H1 (cell line): ENCODE results near the gene CYP2E1. TPM values are rescaled to one million over a fixed set of nuclear protein-coding genes. Genes with fewer than 3 reads are reported as not detected.

Experiments used
- BCL11A ChIP-seq, 2 experiments: IDR thresholded peaks; one replicate each; pipeline ENCODE4 v1.6.1; 2011; ENCODE audit warnings: low read depth in 2 of 2, low read length in 2 of 2, mild to moderate bottlenecking in 2 of 2
- RFX5 ChIP-seq: IDR thresholded peaks from 2 replicates; pipeline ENCODE4 v1.6.1; 2011; ENCODE audit warnings: low read depth, low read length, improper control_type of control experiment, borderline replicate concordance
- polyA plus RNA-seq, 7 experiments: library from polyadenylated mRNA; depleted of rRNA in 3 of 7; stranded (reverse) in 5 of 7; unstranded in 2 of 7; fragments of >200 nt in 5 of 7; fragments of 200-250 nt in 2 of 7; gene quantifications; 1 replicate in 5 of 7; 2 replicates in 1 of 7; 4 replicates in 1 of 7; pipeline versions ENCODE4 v1.2.1 to v1.2.3, GENCODE V29; 2011 to 2013; ENCODE audit warnings: missing spikeins in 2 of 7, mixed read lengths in 2 of 7
- total RNA-seq: library from RNA; stranded (reverse); fragmentation: NEBNext Ultra II Directional; extraction: Animal tissue kit (Norgen Biotek cat#: 25700); gene quantifications from 2 replicates; pipeline ENCODE4 v1.2.1, GENCODE V29; 2021

The CYP2E1 gene
- total and polyA plus RNA-seq, 2 of the 8 experiments (the other 6 are each of a cell fraction or from before 2014, with no cell fraction given) = 0.11 TPM; not detected in 1

GRCh38 chr10:133527771-133528271 lies 658 bp downstream of the CYP2E1 start (continued):
- TF ChIP-seq RFX5 (no peak), BCL11A (IDR thresholded peaks at IDR 0.05; ENCODE audit: low read depth in 2 of 2, low read length in 2 of 2) (no peak)
